HG03066 (cell line): ENCODE results near the gene LOXHD1.

Experiments used
- ATAC-seq: cut with Tn5 transposase; IDR thresholded peaks from one replicate; pipeline ENCODE4 v1.9.1; 2021; ENCODE audit warnings: low read depth; ENCODE audit not compliant: unreplicated experiment

The LOXHD1 gene

GRCh38 chr18:46676182-46676835 is 19.3 kb upstream of the LOXHD1 start:
- ATAC-seq, result no peak

DNA sequence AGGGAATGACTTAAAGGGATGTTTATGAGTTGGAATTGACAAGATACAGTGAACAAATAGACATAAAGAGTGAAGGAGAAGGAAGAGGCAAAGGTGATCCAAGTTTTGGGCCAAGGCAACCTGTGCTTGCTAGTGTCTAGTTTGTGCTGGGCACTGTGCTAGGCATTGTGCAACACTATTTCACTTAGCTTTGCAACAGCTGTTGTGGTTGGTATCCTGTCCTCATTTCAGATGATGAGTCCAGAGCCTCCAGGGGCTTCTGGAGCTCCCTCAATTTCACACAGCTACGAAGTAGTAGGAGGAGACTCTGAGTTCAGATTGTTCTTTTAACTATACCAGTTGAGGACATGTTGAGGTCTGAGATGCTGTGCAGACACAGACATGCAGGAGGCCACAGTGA is 18.1 kb upstream of the LOXHD1 start:
- no peak for ATAC-seq

DNA sequence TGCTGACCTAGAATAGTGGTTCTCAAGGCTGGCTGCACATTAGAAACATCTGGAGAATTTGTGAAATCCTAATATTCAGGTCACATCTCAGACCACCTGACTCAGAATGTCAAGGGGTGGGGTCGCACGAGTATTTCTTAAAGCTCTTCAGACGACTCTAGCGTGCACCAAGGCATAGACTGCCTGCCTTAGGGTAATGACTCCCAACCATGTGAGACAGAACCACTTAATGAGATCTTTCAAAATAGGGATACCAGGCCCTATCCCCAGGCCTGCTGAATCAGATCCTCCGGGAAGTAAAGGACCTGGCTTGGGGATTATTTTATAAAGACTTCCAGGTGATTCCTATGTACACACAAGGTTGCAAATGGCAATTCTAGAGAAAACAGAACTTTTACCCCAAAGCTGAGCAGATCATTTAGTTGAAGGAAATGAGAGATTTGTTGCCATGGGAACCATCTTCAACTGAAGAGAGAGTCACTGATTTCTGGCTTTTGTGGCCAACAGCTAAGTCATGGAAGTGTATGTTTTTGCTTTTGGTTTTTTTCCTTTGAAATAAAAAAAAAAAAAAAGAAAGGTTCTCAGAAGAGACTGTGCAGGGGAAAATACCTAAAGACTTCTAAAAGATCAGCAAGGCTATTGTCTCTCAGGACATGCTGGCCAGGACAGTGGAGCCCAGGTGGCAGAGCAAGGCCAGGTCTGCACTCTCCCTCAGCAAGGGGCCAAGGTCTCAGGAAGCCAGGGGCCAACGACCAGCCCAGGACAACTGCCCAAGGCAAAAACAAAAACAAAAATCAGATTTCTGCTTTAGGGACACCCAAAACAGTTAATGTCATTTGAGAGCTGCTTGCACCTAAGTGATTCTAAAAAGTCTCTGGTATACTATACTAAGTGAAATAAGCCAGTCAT is 15.3 kb upstream of the LOXHD1 start:
- no peak for ATAC-seq

DNA sequence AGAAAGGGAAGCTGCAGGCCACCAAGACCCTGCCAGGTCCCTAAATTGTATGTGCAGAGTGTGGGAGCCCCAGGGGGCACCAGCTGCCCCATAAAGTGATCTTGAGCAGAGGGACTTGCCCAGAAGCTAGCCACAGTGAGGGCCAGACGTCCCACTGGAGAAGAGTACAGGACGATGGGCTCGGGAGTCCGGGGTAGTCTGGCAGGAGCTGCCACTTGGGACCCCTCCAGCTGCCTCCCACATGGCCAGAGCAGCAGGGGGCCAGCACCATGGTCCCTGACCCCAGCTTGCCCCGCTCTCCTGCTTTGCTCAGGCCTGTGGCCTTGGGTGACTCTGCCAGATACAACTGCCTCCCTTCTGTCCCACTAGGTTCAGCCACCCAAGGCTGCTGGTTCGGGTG is 11.7 kb upstream of the LOXHD1 start:
- no peak for ATAC-seq

DNA sequence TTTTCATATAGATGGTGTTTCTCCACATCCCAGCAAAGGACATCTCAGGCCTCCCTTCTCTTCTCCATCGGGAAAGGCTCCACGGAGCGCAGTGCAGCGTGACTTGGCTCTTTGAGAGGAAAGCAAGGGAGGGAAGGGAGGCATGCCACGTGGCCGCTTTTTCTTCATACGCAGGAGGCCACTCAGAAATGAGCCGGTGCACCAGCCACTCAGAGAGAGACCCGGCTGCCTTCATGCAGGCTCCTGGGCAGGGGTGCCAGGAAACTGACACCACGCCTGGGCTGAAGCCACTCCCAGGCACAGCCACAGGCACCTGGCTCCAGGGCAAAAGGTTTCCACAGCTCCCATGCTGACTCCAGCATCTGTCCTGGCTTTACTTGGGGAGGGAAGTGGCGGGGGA is 11.1 kb upstream of the LOXHD1 start:
- no peak for ATAC-seq

DNA sequence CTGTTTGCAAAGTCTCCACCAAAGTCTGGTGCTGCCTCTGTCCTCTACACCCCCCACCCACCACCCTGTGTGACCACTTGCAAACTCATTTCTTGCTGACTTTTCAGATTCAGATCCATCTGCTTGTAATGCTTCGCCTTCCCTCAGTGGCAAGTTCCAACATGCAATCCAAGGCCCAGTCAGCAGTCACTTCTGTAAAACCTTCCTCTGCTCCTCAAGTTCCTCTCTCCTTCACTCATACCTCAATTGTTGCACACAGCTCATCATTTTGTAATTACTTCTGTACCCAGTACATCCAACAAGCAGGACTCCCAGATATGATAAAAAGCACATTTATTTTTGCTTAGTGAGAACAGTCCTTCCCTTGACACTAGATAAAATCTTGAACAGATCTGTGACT is 6.5 kb upstream of the LOXHD1 start:
- ATAC-seq, result no peak

DNA sequence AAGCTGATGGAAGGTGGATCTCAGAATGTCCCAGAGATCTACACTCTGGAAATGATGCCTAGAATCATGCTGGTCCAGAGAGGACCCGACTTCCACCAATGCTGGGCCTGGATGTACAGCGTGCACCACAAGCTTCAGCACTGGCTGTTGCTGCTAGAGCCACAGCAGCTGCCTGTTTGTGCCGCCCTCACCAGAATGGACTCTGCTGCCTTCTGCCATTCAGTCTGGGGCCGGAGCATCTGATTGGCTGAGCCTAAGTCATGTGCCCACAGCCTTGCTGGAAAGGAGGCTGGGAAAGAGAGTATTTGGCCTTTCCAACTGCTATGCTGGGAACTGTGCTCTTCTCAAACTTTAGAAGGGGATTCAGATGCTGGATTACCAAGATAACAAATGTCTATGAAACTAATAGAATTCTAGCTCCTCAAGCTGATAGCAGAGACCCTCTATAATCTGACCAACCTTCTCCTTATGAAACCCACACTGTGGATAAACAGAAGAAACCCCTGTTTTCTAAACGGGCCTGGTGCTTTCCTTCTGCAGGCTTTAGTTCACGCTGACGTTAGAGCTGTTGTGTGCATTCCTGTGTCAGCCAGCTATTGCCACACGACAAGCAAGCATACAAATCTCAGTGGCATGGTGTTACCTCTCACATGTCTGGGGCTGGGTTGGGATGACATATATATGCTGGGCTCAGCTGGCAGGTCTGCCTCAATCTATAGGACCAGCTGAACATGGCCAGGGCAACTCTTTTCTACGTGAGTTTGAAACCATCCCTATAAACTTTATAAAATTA is 4.1 kb upstream of the LOXHD1 start:
- no peak for ATAC-seq

DNA sequence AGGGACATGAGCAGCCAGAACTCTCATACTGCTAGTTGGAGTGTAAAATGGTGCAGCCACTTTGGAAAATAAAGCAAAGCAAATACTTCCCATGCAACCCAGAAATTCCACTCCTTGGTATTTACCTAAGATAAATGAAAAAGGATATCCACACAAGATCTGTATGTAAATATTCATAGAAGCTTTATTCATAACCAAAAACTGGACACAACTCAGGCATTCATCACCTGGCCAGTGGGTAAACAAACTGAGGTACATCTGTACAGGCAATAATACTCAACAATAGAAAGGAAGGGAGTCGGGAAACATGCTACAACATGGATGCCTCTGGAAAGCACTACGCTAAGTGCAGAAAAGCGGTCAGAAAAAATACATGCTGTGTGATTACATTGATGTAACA is 2.5 kb upstream of the LOXHD1 start:
- no peak for ATAC-seq

DNA sequence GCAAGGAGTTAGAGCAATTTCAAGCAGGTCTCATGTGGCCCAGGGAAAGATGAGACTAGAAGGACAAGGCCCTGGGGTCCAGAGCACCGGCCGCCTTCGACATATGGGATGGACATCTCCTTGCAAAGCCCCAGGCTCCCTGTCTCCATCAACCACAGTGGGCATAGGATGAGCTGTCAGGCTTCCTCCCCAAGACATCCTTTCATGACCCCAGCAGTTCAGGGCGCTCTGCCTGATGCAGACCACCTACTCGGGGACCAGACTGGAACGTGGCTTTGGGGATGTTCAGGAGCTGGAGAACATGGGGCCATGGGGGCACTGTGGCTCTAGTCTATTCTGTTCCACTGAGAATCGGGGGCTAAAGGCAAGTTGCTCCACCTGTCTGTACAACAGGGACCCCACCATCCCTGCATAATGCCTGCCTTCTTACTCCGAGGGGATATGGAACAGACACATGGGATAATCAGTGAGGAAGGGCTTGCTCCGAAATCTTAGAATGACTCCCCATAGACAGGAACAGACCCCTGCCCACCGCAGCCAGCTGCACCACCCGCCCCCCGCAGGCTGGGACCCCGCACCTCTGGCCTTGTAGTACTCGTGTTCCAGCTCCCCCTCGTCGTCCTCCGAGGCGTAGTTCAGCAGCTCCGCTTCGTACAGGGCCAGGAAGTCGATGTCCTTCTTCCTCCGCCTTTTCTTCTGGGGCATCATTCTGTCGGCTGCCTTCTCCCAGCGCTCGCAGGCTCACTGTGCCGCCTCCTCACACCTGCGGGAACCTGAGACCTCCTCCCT is 500 bp downstream of the LOXHD1 start:
- no peak for ATAC-seq

GRCh38 chr18:46652372-46652771 is 4.6 kb downstream of the LOXHD1 start:
- ATAC-seq, result no peak

DNA sequence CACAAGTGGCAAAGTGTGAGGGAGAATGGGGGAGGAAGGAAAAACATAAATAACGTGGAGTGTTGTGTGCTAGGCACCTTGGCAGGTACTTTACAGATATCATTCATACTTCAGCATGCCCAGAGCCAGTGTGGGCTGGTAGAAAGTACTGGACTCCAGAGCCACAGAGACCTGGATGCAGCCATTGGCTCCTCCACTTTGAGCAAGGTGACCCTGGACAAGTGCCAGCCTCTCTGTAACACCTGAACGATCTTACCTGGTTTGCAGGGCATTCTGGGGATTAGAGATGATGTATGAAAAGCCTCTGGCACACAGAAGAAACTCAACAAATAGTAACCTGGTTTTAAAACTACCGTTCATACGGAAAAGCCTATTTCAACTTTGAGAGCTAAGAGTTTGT is 6.3 kb downstream of the LOXHD1 start:
- no peak for ATAC-seq

- no peak for ATAC-seq
These were observed 7.8 kb downstream of the LOXHD1 start for GRCh38 chr18:46649071-46649862.

- no peak for ATAC-seq
These were observed 10.6 kb downstream of the LOXHD1 start for GRCh38 chr18:46646468-46646867.

- no peak for ATAC-seq
These were observed 14.5 kb downstream of the LOXHD1 start for GRCh38 chr18:46642561-46642960.

DNA sequence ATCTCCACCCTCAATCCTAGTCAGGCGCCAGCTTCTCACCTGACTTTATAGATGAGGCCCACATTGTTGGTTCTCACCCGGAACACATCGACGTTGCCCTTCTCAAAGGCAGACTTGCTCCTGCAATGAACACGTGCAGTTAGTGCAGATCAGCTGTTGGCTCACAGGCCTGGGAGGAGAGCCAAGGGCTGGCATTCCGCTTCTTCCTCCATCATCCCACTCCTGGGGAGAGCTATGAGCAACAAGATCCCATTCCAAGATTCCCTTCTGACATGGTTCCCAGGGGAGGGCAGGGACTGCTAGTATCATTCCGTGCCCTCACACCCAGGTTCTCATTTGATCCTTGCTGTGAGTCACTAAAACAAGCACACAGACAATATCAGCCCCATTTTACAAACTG is 15.1 kb downstream of the LOXHD1 start:
- no peak for ATAC-seq

GRCh38 chr18:46639386-46639785 is 17.6 kb downstream of the LOXHD1 start:
- ATAC-seq, result no peak

GRCh38 chr18:46636040-46636630 is 20.9 kb downstream of the LOXHD1 start:
- ATAC-seq, result no peak

GRCh38 chr18:46632401-46633071 is 24.5 kb downstream of the LOXHD1 start:
- ATAC-seq, result no peak

- ATAC-seq, result no peak
These were observed 26.0 kb downstream of the LOXHD1 start for GRCh38 chr18:46630991-46631390.
